Measurements from ENCODE around the gene TRIML1.

DNA sequence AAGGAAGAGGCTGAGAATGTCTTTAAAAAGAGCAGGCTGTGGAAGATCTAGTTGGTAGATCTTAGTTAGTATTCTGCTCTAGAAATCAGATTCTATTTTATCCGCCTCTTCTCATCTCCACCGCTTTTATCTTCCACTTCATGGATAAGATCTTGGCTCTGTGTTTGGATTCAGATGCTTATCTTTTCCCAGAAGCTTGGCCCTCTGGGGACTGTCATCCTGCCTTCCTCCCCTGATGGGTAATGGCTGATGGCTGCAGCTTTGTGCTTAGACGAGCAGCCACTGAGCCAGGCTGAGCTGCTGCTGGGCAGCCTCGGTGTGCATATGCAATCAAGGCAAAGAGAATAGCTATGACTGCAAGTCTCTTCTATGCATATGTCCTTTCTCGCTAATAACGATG, 23.5 kb downstream of the TRIML1 start:
- TF ChIP-seq, protein P1, sequence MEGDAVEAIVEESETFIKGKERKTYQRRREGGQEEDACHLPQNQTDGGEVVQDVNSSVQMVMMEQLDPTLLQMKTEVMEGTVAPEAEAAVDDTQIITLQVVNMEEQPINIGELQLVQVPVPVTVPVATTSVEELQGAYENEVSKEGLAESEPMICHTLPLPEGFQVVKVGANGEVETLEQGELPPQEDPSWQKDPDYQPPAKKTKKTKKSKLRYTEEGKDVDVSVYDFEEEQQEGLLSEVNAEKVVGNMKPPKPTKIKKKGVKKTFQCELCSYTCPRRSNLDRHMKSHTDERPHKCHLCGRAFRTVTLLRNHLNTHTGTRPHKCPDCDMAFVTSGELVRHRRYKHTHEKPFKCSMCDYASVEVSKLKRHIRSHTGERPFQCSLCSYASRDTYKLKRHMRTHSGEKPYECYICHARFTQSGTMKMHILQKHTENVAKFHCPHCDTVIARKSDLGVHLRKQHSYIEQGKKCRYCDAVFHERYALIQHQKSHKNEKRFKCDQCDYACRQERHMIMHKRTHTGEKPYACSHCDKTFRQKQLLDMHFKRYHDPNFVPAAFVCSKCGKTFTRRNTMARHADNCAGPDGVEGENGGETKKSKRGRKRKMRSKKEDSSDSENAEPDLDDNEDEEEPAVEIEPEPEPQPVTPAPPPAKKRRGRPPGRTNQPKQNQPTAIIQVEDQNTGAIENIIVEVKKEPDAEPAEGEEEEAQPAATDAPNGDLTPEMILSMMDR (IDR thresholded peaks at IDR 0.05), result no peak
- no peak for TF ChIP-seq POLR2A (IDR thresholded peaks at IDR 0.05)

All from lower leg skin (tissue), 3 donors.